NCI-H1105 treated with DMSO at 0.1 percent for 48 hours (cell line): Measurements from ENCODE around the gene RNASET2.
"Not testable (repeated sequence)": the region's sequence is repeated elsewhere in the genome, so short reads cannot be mapped to it uniquely, and the experiment has no call there.

Source experiments
- DNase-seq: peaks from one replicate; lab custom pipeline; 2025; lab: John Stamatoyannopoulos, UW

The RNASET2 gene

GRCh38 chr6:166970091-166970490, 13.7 kb upstream of the RNASET2 start:
- no peak for DNase-seq

GRCh38 chr6:166969390-166970002, 13.1 kb upstream of the RNASET2 start:
- DNase-seq, result no peak

- DNase-seq, result no peak
Measured at GRCh38 chr6:166966268-166966667, 9.9 kb upstream of the RNASET2 start.

GRCh38 chr6:166960609-166960978, 4.2 kb upstream of the RNASET2 start:
- no peak for DNase-seq

DNA sequence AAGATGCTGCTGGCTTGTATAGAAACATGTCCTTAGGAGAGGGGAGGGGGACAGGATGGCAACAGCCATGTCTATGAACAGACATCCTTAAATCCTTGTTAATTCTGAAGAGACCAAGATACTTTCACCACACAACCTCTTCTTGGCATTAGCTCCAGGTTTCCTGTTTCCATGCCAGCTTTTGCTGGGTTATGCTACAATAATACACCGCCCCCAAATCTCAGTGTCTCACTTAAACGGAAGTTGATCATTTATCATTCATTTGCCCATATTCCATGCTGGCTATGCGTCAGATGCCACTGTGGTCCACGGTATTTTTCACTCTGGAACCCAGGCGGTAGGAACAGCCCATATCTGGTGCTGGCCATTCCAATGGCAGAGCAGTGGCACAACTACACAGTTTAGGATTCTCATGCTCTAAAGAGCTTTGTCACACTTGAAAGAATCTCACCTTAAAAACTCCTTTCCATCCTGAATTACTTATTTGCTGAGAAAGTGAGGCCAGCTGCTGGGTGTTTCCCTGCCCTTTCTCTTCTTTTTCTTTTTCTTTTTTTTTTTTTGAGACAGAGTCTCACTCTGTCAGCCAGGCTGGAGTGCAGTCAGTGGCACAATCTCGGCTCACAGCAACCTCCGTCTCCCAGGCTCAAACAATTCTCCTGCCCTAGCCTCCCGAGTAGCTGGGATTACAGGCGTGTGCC, 3.7 kb upstream of the RNASET2 start:
- DNase-seq, result no peak

DNA sequence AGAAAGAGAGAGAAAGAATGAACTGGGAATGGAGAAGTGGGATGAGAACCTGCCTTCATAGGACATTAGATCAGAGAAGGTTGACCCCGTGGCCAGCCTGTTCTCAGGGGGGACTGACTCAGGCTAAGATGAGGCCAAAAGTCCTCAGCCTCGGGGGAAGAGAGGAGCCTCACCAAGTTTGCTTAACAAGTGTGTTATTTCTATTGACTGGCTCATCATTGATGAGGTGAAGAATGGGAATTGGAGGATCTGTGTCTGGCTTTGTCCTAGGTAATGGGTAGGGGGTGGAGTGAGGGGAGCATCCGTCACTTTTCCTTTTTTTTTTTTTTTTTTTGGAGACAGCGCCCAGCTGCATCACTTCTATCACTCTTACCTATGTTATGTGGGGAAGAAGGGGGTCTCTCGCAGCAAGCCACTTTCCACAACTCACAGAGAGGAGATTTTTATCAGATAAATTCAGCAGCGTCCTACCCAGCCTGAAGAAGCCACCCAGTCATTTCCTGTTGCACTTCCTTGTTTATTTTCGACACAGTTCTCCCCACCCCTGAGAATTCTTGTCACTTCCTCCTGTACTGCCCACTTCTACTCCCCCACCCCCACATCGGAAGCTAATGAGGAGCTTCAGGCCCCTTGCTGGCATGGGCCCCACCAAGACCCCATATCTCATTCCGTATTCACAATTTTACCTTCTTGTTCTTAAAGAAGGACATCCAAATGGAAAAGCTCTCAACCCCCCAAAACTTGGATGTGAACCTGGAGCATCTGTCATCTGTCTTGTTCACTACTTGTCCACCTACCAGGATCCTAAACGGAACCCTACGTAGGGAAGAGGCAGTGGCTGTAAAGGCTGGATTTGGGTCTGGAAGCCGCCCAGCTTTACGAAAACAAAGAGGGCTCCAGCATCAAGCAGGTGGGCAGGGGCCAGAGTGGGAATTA, 2.8 kb upstream of the RNASET2 start:
- no peak for DNase-seq

GRCh38 chr6:166957805-166958076, 1.4 kb upstream of the RNASET2 start:
- no peak for DNase-seq

- peak; percentile 79 for DNase-seq
Measured at GRCh38 chr6:166957087-166957804, 896 bp upstream of the RNASET2 start.

- DNase-seq, result peak; percentile 66
Measured at GRCh38 chr6:166955865-166956443, 396 bp downstream of the RNASET2 start.

GRCh38 chr6:166955121-166955864, 1.1 kb downstream of the RNASET2 start:
- DNase-seq, result no peak

DNA sequence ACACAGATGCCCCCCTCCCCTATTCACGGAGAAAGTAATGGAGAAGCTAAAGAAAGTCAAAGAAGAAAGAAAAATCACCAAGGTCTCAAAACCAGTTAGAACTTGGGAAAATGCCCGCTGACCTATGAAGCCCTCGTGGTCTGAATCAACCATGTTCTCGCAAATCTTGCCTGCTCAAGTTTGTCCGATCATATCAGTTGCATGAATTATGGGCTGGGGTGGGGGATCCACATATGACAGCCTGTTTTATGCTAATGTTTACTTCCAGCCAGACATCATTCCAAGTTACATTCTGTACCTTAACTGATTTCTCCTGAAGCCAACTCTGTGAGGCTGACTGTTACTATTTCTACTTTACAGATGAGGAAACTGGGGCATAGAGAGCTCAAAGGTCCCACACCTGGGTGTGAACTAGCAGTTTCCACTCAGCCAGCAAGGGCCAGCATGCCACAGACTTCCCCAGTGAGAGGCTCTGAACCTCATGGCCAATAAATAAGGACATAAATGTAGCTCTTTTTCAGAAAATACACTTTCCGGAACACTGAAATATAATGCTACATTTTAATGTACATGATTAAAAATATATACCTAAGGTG, 2.1 kb downstream of the RNASET2 start:
- DNase-seq, result no peak

- no peak for DNase-seq
Measured at GRCh38 chr6:166952567-166953486, 3.5 kb downstream of the RNASET2 start.

DNA sequence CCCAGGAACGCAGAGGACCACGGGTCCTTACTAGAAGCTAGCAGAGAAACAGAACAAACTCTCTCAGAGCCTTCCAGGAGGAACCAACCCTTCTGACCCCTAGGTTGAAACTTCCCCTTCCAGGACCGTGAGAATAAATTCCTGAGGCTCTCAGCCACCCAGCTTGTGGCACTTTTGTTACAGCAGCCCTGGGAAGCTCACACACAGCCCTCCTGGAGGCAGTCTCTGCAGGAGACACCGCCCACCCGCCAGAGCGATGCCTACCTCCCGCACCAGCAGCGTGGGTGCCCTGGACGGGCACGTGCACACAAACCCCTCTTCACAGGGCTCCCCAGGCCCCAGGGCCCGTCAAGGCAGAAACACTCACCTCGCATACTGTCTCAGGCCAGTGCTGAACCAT, 4.2 kb downstream of the RNASET2 start:
- no peak for DNase-seq

- no peak for DNase-seq
Measured at GRCh38 chr6:166951670-166952060, 4.7 kb downstream of the RNASET2 start.

GRCh38 chr6:166950892-166951669, 5.3 kb downstream of the RNASET2 start:
- DNase-seq, result peak; percentile 68

GRCh38 chr6:166950443-166950821, 5.9 kb downstream of the RNASET2 start:
- DNase-seq, result no peak

- DNase-seq, result no peak
Measured at GRCh38 chr6:166949528-166950442, 6.6 kb downstream of the RNASET2 start.

DNA sequence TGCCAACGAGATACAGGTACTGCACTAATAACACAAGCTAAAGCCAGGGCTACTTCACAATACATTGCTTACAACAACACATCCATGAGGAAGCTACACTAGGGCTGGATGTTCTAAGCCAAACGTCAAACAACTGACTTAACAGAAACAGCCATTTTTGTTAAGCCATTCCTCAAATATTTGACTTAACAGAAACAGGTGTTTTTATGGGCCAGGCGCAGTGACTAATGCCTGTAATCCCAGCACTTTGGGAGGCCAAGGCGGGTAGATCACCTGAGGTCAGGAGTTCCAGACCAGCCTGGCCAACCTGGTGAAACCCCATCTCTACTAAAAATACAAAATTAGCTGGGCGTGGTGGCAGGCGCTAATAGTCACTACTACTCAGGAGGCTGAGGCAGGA, 7.6 kb downstream of the RNASET2 start:
- not testable (repeated sequence) for DNase-seq
